Diencephalon (tissue), 1 donor: ENCODE results near the gene MTHFSD. TPM values are rescaled to one million over a fixed set of nuclear protein-coding genes. Genes with fewer than 3 reads are reported as not detected.

Experiments
- total RNA-seq: library from RNA; depleted of rRNA; stranded (reverse); fragments of >200 nt; gene quantifications from one replicate; pipeline ENCODE4 v1.2.3, GENCODE V29; 2014

MTHFSD gene, protein sequence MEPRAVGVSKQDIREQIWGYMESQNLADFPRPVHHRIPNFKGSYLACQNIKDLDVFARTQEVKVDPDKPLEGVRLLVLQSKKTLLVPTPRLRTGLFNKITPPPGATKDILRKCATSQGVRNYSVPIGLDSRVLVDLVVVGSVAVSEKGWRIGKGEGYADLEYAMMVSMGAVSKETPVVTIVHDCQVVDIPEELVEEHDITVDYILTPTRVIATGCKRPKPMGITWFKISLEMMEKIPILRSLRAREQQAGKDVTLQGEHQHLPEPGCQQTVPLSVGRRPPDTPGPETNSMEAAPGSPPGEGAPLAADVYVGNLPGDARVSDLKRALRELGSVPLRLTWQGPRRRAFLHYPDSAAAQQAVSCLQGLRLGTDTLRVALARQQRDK
- total RNA-seq = 13.6 TPM

DNA sequence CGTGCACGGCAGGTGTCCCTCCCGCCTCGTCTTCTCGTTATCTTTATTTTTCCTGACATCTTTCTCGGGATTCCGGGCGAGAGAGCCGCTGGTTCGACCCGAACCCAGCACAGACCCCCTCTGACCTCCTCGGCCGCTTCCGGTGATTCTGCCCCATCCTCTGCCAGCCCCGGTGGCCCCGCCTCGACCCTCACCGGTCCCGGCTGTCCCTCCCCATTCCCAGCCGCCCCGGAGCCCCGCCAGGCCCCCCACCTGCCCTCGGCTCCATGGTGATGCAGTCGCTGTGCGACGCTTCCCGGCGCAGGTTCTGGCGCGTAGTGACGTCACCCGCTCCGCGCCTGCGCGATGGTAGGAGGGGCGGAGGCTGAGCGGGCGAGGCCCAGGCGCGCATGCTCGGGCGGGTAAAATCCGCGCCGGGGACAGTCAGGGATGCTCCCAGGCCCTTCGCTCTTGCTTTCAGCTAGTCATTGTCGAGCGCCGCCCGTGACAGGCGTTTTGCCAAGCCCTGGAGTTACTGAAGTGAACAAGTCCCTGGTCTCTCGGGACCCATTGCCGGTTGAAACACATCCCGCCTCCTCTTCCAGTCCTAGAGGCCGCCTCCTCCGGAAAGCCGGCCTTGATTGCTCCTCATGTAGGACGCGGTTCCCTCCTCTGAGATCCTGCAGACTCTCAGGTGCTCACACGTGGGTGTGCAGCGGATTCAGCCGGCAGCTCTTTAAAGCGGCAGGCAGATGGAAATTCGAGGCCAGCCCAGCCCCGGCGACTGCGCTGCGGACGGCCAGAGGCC is at the start of gene MTHFSD:
MTHFSD (minus strand) TSS at position 319 of the 787 bp plus-strand sequence; CDS start at position 268, 51 bp downstream.

DNA sequence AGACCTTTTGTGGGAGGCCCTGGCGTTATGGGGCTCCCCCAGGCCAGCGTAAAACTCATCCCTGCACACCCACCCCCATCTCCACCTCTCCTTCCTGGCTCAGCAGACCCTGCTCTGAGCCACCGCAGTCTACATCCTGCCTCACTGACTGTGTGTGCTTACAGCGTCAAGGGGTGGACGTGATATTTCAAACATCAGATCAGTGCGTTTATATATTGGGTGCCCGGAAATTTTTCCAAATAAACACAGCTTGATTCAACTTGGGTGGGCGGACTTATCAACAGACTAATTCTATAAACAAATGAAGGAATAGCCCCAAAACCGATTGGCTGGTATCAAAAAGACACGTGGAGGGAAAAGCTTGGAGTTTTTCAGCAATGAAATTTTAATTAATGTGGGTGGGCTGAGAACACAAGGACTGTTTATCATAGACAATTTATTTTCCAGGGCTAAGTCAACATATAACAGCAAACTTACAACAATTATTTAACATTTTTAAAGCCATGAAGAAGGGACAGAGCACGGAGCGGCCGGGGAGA is 23.1 kb upstream of the MTHFSD start, which contains the start of gene FOXL1:
FOXL1 (plus strand) TSS at position 489 of the 539 bp plus-strand sequence. CDS start 175 bp downstream, outside the sequence.

DNA sequence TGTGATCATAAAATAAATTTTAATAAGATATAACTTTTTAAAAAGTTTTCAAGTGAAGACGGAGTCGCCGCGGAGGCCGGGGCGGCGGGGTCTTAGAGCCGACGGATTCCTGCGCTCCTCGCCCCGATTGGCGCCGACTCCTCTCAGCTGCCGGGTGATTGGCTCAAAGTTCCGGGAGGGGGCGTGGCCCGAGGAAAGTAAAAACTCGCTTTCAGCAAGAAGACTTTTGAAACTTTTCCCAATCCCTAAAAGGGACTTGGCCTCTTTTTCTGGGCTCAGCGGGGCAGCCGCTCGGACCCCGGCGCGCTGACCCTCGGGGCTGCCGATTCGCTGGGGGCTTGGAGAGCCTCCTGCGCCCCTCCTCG is 11.5 kb upstream of the MTHFSD start, which contains the start of gene FOXC2:
FOXC2 (plus strand) TSS at position 229 of the 365 bp plus-strand sequence. CDS start 507 bp downstream, outside the sequence.

DNA sequence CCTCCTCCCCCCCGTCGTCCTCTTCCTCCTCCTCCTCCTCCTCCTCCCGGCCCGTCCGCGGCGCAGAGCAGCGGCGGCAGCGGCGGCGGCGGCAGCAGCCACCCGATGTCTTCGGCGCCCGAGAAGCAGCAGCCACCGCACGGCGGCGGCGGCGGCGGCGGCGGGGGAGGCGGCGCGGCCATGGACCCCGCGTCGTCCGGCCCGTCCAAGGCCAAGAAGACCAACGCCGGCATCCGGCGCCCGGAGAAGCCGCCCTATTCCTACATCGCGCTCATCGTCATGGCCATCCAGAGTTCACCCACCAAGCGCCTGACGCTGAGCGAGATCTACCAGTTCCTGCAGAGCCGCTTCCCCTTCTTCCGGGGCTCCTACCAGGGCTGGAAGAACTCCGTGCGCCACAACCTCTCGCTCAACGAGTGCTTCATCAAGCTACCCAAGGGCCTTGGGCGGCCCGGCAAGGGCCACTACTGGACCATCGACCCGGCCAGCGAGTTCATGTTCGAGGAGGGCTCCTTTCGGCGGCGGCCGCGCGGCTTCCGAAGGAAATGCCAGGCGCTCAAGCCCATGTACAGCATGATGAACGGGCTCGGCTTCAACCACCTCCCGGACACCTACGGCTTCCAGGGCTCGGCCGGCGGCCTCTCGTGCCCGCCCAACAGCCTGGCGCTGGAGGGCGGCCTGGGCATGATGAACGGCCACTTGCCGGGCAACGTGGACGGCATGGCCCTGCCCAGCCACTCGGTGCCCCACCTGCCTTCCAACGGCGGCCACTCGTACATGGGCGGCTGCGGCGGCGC is 44.4 kb downstream of the MTHFSD start, which contains the start of gene FOXF1:
FOXF1 (plus strand) TSS at position 63 of the 797 bp plus-strand sequence; CDS start at position 106, 43 bp downstream.

Other genes starting within 250 kb of the MTHFSD start
- gene FOXF1, start 44.7 kb downstream of the MTHFSD start, total RNA-seq = 0.92 TPM
- gene FOXC2, start 11.6 kb upstream of the MTHFSD start, total RNA-seq = 0.23 TPM
- gene FOXL1, start 23.3 kb upstream of the MTHFSD start, total RNA-seq = 1.2 TPM